Right kidney (tissue), 1 donor: Measurements from ENCODE around the gene TMEM209.
"Not testable (repeated sequence)": the region's sequence is repeated elsewhere in the genome, so short reads cannot be mapped to it uniquely, and the experiment has no call there.

ENCODE experiments used
- DNase-seq: peaks from one replicate; pipeline ENCODE4 v3.0.0-alpha.2; 2016

Gene TMEM209

DNA sequence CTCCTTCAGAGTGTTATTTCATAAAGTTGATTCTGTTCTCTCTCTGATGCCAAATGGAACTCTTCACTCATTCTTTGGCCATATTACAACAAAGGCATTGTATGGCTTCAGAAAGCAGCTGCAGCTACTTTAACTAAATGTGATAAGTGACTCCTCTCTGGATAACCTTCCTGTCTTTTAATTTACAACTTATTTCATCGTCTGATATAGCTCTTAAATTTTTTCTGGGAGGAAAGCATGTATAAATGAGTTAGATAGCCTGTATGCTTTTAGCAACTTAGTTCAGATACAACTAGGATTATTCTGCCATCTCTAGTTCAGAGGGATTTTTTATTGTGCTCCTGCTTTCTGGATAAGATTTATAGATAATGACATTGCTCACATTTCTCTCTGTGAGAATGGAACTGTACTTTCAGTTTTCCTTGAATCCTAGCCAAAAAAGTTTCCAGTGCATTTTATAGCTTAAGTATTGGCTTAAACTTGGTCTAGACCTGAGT is 77.3 kb downstream of the TMEM209 start:
- peak; percentile 27 for DNase-seq

DNA sequence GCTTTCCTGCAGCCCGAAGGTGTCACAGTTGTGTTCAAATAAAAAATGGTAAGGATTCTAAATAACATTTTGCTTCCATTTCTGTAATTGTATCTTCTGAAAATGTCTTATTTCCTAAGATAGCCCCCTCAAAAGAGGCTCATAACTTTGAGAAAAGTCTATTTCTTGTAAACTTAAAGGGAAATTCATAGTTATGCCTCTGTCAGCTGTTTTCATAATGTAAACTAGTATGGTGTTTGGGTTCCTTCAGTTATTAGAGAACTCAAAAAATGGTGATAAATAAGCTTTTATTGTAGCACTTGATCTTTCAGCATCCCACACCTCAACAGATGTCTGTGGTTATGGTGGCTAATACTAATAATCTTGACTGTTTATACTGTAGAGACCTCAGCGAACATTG is 77.8 kb downstream of the TMEM209 start:
- DNase-seq, result no peak

DNA sequence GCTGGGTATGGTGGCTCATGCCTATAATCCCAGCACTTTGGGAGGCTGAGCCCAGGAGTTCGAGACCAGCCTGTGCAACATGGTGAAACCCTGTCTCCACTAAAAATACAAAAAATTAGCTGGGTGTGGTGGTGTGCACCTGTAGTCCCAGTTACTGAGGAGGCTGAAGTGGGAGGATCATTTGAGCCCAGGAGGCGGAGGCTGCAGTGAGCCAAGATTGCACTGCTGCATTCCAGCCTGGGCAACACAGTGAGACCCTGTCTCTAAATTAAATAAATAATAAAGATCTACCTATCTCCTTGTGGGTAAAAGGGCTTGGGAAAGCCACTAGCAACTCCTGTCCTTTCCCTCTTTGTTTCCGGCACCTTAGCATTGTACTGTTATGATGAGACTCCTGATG is 78.4 kb downstream of the TMEM209 start:
- DNase-seq, result not testable (repeated sequence)

DNA sequence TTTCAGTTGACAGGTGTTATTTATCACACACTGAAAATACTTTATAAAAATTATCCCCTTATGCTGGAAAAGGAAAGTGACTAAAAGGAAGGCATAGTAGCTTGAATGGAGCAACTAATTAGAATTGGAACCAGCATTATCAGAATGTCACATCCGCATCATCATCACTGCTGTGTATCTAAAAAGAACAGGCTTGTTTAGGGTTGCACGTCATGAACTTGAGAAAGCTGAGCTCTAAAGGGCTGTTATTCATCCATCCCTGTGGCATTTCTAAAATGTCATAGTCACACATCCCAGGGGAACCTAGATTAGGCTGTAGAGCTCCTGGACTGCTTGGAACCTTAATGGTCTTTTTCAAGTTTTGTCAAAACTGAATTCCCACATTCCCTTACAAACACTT is 80.5 kb downstream of the TMEM209 start:
- DNase-seq, result no peak

DNA sequence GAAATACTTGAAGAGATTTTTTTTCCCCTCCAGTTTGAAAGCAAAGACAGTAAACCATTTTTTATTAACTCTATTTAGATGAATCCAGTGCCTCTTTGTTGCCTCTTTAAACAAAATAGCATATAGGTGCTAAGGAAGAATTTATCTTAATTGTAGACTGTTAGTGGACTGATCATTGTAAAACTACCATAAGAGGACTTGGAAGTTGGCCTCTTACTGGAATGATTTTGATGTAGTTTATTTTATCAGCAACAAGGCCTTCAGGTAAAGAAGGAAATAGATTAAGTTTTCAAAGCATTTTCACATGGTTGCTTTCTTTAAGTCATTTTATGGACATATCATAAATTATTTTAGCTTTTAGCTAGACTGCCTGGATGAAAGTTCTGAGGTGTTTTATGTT is 81.7 kb downstream of the TMEM209 start:
- no peak for DNase-seq

DNA sequence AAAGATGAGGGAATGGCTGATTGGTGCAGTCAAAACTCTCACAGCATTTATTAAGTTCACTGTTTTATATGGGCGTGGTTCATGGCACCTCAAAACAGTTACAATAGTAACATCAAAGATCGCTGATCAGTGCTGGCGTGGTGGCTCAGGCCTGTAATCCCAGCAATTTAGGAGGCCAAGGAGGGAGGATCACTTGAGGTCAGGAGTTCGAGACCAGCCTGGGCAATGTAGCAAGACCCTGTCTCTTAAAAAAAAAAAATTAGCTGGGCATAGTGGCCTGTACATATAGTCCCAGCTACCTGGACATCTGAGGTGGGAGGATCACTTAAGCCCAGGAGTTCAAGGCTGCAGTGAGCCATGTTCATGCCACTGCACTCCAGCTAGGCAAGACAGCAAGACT is 86.4 kb downstream of the TMEM209 start:
- no peak for DNase-seq

DNA sequence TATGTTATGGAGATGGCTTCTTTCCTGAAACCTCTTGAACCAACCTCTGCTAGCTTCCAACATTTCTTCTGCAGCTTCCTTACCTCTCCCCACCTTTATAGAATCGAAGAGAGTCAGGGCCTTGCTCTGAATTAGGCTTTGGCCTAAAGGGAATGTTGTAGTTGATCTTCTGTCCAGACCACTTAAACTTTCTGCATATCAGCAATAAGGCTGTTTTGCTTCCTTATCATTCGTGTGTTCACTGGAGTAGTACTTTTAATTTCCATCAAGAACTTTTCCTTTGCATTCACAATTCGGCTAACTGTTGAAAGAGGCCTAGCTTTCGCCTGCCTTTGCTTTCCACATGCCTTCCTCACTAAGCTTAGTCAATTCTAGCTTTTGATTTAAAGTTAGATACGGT is 86.9 kb downstream of the TMEM209 start:
- DNase-seq, result no peak

DNA sequence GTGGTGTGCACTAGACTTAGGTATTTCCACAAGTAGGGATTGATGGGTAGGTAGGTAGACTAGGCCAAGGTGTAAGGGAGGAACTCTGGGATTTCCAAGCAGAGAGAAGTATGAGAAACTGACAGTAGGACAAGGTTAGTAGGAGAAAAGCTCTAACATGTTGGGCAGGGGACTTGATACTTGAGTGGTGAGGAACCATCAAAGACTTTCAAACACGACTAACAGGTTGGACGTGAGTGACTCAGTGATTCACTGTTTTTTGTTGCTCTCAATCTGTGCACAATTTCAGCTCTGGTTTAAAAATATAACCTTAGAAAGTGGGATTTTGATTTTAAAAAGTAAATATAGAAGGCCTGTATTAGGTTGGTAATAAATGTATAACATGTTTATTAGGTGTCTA is 90.4 kb downstream of the TMEM209 start:
- no peak for DNase-seq
